ENCODE measurements around the gene MYO9B.

The MYO9B gene

DNA sequence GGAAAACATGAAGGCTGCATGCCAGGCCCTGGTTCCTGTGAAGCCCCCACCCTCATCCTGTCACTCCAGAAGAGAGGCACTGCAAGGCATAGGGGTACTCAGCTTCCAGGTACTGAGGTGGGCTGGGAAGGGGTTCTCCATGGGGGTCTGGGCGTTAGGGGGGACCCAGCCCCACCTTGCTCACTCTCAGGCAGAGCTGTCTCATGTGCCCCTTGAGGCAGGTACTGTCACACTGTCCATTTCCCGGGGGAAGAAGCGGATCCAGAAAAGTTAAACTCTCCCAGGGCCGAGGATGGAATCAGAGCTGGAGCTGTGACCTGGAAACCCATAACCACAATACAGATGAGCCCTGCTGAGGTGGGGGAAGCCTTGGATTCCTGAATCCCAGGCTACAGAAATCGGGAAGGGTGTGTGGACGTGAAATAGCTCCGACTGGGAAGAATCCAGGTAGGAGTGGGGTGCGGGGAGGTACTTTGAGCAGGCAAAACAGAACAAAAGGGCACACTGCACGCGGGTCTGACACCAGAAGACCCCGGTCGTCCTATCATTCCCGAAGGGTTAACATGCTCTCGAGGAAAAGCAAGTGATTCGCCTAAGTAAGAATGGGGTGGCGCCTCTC, 139.0 kb downstream of the MYO9B start:
- no peak for DNase-seq (ENCODE audit: low read depth)
- no peak for TF ChIP-seq CTCF (conservative IDR thresholded peaks at IDR 0.05; ENCODE audit: control insufficient read depth, insufficient read depth, low read depth, low read length)
- H3K4me3 ChIP-seq (ENCODE audit: control insufficient read depth, low read depth, low read length): peak overlapping the region; percentile 73

DNA sequence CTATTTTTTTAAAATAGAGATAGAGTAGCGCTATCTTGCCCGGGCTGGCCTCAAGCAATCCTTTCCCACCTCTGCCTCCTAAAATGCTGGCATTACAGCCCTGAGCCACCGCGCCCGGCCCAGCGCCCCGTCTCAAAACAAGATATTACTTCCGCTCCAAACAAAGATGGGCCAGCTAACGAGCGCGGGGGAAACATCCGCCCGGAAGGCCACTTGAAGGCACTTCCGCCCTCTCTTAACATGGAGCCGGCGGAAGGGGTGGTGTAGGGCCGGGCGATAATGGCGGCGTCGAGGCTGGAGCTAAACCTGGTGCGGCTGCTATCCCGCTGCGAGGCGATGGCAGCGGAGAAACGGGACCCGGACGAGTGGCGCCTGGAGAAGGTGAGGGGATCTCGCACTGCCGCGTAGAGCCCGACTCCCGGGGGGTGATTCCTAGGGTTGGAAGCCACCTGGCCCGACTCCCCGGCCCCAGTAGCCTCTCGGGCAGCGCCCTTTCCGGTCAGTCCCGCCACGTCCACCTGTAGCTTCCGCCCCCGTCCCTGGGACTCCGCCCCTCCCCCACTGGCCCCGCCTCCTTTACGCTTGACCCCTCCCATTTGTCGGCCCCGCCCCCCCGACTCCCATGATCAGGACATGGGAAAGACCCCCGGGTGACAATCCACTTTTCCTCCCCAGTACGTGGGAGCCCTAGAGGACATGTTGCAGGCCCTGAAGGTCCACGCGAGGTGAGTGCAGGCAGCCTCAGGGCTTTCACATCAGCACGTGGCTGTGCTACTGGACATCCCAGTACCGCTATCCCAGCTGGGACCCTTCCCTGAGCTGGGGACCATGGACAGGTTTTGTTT, 139.8 kb downstream of the MYO9B start, which contains the start of gene USE1:
Gene USE1, plus strand, starts transcription at position 231 of the 845 bp plus-strand sequence. Its CDS starts 49 bp downstream, at position 280.
- TF ChIP-seq CTCF (conservative IDR thresholded peaks at IDR 0.05; ENCODE audit: control insufficient read depth, insufficient read depth, low read depth, low read length): no peak
- peak; percentile 85 for DNase-seq (ENCODE audit: low read depth)
- H3K4me3 ChIP-seq (ENCODE audit: control insufficient read depth, low read depth, low read length): peak within 1 kb of the TSS; percentile 73

DNA sequence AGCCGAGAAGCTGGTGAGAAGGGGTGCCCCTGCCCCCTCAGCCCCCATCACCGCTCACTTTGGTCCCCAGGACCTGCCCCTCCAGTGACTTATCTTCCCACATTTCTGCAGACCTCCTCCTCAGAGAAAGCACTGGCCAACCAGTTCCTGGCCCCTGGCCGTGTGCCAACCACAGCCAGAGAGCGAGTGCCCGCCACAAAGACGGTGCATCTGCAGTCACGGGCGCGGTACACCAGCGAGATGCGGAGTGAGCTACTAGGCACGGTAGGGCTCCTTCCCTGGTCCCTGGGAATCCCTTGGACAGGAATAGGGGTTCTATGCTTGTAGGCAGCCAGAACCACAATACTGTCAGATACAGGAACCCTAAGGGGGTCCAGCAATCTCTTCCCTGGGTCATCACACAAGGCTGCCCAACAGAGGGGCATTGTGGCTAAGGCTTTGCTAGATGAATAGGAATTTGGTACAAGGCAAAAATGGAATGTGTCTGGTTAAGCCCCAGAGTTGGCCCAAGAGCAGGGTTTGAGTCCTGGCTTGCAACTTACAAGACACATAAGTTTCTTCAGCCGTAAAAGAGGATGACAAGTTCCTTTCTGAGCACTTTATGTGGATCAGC, 140.6 kb downstream of the MYO9B start:
- TF ChIP-seq CTCF (conservative IDR thresholded peaks at IDR 0.05; ENCODE audit: control insufficient read depth, insufficient read depth, low read depth, low read length): no peak
- peak overlapping the region; percentile 73 for H3K4me3 ChIP-seq (ENCODE audit: control insufficient read depth, low read depth, low read length)
- DNase-seq (ENCODE audit: low read depth): no peak

- no peak for DNase-seq (ENCODE audit: low read depth)
- no peak for TF ChIP-seq CTCF (conservative IDR thresholded peaks at IDR 0.05; ENCODE audit: control insufficient read depth, insufficient read depth, low read depth, low read length)
- H3K4me3 ChIP-seq (ENCODE audit: control insufficient read depth, low read depth, low read length): no peak overlapping the region
These were observed 143.7 kb downstream of the MYO9B start for GRCh38 chr19:17219286-17219685.

DNA sequence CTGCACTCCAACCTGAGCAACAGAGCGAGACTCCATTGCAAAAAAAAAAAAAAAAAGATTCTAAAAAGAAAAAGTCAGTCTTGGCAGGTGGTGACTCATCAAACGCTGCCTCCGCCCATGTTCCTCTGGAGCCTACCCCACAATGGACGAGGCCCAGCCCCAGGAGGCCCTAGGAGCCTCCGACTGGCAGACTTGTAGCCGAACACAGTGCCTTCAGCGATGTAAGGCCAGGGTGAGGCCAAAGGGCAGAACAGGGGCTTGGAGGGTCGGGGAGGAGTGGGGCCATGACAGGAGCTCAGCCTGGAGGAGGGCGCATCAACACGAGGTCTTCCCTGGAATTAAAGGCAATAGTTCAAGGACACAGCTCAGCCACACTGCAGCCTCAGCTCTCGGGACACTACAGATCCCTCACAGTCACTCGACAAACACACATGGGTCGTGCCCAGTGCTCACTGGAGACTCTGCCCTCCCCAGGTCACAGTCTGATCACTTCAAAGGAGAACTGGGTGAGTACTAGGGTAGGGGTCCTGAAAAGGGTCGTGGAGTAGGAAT, 144.7 kb downstream of the MYO9B start:
- TF ChIP-seq CTCF (conservative IDR thresholded peaks at IDR 0.05; ENCODE audit: control insufficient read depth, insufficient read depth, low read depth, low read length): no peak
- DNase-seq (ENCODE audit: low read depth): peak; percentile 89
- no peak overlapping the region for H3K4me3 ChIP-seq (ENCODE audit: control insufficient read depth, low read depth, low read length)

- no peak overlapping the region for H3K4me3 ChIP-seq (ENCODE audit: control insufficient read depth, low read depth, low read length)
- DNase-seq (ENCODE audit: low read depth): no peak
- TF ChIP-seq CTCF (conservative IDR thresholded peaks at IDR 0.05; ENCODE audit: control insufficient read depth, insufficient read depth, low read depth, low read length): no peak
These were observed 149.5 kb downstream of the MYO9B start for GRCh38 chr19:17225053-17225452.
